Neural cell (in vitro differentiated cells): ENCODE results near the gene PSMD13. TPM values are rescaled to one million over a fixed set of nuclear protein-coding genes. Genes with fewer than 3 reads are reported as not detected.

ENCODE experiments used
- H2AFZ ChIP-seq: fragments of 200-600, 300-800 bp; sonication (generic), shearing (Covaris generic); 2 replicates; pipeline ENCODE4 v1.6.0; 2014; ENCODE audit warnings: low read depth, mild to moderate bottlenecking, antibody characterized with exemption, low read length, moderate library complexity
- H3F3A ChIP-seq: fragments of 200-600 bp; shearing (Covaris generic); 2 replicates; pipeline ENCODE4 v1.6.1; 2016; ENCODE audit warnings: mild to moderate bottlenecking, moderate library complexity, mixed read lengths, antibody characterized with exemption, low read length; ENCODE audit not compliant: insufficient read depth, poor library complexity, severe bottlenecking
- H3K27ac ChIP-seq: fragments of 200-600, 300-800 bp; sonication (generic), shearing (Covaris generic); 2 replicates; pipeline ENCODE4 v1.5.1; 2014; ENCODE audit warnings: mild to moderate bottlenecking, low read length, moderate library complexity
- H3K27me3 ChIP-seq: fragments of 300-800, 200-600 bp; sonication (generic), shearing (Covaris generic); 2 replicates; pipeline ENCODE4 v1.6.0; 2014; ENCODE audit warnings: mild to moderate bottlenecking, low read depth, low read length, moderate library complexity; ENCODE audit not compliant: insufficient read depth
- H3K36me3 ChIP-seq: fragments of 300-800, 200-600 bp; sonication (generic), shearing (Covaris generic); 2 replicates; pipeline ENCODE4 v1.5.1; 2014; ENCODE audit warnings: mild to moderate bottlenecking, antibody characterized with exemption, low read length, moderate library complexity; ENCODE audit not compliant: insufficient read depth
- H3K4me2 ChIP-seq: fragments of 300-800, 200-600 bp; sonication (generic), shearing (Covaris generic); 2 replicates; pipeline ENCODE4 v1.6.0; 2014; ENCODE audit warnings: mild to moderate bottlenecking, low read length
- H3K4me3 ChIP-seq: fragments of 300-800, 200-600 bp; sonication (generic), shearing (Covaris generic); 2 replicates; pipeline ENCODE4 v1.5.1; 2014; ENCODE audit warnings: mild to moderate bottlenecking, low read length, moderate library complexity
- H3K79me2 ChIP-seq: fragments of 200-600 bp; shearing (Covaris generic); replicated peaks from 2 replicates; pipeline ENCODE4 v1.6.0; 2014; ENCODE audit warnings: mild to moderate bottlenecking, low read length, moderate library complexity; ENCODE audit not compliant: insufficient read depth
- H3K9ac ChIP-seq: fragments of 300-800, 200-600 bp; sonication (generic), shearing (Covaris generic); 2 replicates; pipeline ENCODE4 v1.6.1; 2016; ENCODE audit warnings: mild to moderate bottlenecking, low read length, mixed read lengths
- H3K9me2 ChIP-seq: fragments of 200-600 bp; shearing (Covaris generic); 2 replicates; pipeline ENCODE4 v1.6.1; 2016; ENCODE audit warnings: mild to moderate bottlenecking, low read length, mixed read lengths; ENCODE audit not compliant: insufficient read depth
- H3K9me3 ChIP-seq: fragments of 200-600, 300-800 bp; sonication (generic), shearing (Covaris generic); 2 replicates; pipeline ENCODE4 v1.6.1; 2016; ENCODE audit warnings: mild to moderate bottlenecking, mixed run types, low read length, moderate library complexity, mixed read lengths
- H4K20me1 ChIP-seq: fragments of 200-600 bp; shearing (Covaris generic); 2 replicates; pipeline ENCODE4 v1.6.1; 2016; ENCODE audit warnings: mild to moderate bottlenecking, mixed run types; ENCODE audit not compliant: insufficient read depth
- EP300 ChIP-seq: fragments of 450-650 bp; conservative IDR thresholded peaks from 2 replicates; pipeline ENCODE4 v1.6.1; 2014; ENCODE audit warnings: antibody characterized with exemption, mild to moderate bottlenecking, moderate library complexity; ENCODE audit not compliant: poor library complexity, severe bottlenecking
- EZH2 ChIP-seq: fragments of 200-600, 300-800 bp; shearing (Covaris generic), sonication (generic); IDR thresholded peaks from 2 replicates; pipeline ENCODE4 v1.6.1; 2014; ENCODE audit warnings: antibody characterized with exemption, low read length, borderline replicate concordance, mild to moderate bottlenecking; ENCODE audit not compliant: insufficient read depth, poor library complexity, severe bottlenecking
- MXI1 ChIP-seq: fragments of 450-650 bp; conservative IDR thresholded peaks from 2 replicates; pipeline ENCODE4 v1.6.1; 2014; ENCODE audit warnings: antibody characterized with exemption, mild to moderate bottlenecking; ENCODE audit not compliant: poor library complexity, severe bottlenecking
- POLR2AphosphoS5 ChIP-seq: IDR thresholded peaks from 2 replicates; pipeline ENCODE4 v1.6.1; 2012
- RAD21 ChIP-seq: fragments of 450-650 bp; conservative IDR thresholded peaks from 2 replicates; pipeline ENCODE4 v1.6.1; 2014; ENCODE audit warnings: antibody characterized with exemption, mild to moderate bottlenecking, moderate library complexity
- SMC3 ChIP-seq: fragments of 450-650 bp; conservative IDR thresholded peaks from 2 replicates; pipeline ENCODE4 v1.6.1; 2014; ENCODE audit warnings: antibody characterized with exemption, mild to moderate bottlenecking, moderate library complexity; ENCODE audit not compliant: poor library complexity
- TAF1 ChIP-seq: IDR thresholded peaks from 2 replicates; pipeline ENCODE4 v1.6.1; 2012; ENCODE audit warnings: low read depth
- polyA plus RNA-seq: library from polyadenylated mRNA; depleted of rRNA; stranded (reverse); fragments of >200 nt; gene quantifications from 2 replicates; pipeline ENCODE4 v1.2.3, GENCODE V29; 2014
- TF ChIP-seq, protein P1 (sequence below): IDR thresholded peaks from 2 replicates; pipeline ENCODE4 v1.6.1; 2012; ENCODE audit warnings: borderline replicate concordance
- TF ChIP-seq, protein P2 (sequence below): fragments of 450-650 bp; IDR thresholded peaks from 2 replicates; pipeline ENCODE4 v1.5.1; 2014; ENCODE audit warnings: antibody characterized with exemption, mild to moderate bottlenecking, moderate library complexity; ENCODE audit not compliant: poor library complexity, severe bottlenecking

PSMD13 gene
- polyA plus RNA-seq, 1 donor from 2014 or later: 183 TPM

DNA sequence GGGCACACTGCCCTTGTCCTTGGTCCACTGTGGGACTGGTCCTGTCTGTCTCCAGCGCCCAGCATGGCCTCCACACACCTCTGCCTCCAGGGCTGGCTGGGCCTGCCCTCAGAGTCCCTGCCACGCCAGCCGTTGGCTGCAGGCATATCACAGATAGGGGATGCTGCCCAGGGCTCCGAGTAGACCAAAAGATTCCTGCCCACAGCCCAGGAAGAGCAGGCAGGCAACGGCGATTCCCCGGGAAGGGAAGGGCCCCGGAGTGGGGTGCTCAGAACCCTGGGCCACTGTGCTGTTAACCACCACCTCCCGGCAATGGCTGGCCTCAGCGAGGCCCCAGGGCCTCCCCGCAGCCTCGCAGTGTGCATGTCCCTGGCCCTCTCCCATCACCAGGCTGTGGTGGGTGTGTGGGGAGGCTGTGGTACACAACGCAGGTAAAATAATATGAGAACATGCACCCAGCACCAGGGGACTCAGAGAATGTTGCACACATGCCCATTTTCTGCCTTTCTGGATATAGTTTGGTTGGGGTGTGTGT is 60.3 kb downstream of the PSMD13 start:
- TF ChIP-seq EP300 (no peak), MXI1 (no peak), RAD21 (no peak), SMC3 (no peak), EZH2 (no peak), POLR2AphosphoS5 (no peak), TAF1 (no peak)
- TF ChIP-seq, protein P1, sequence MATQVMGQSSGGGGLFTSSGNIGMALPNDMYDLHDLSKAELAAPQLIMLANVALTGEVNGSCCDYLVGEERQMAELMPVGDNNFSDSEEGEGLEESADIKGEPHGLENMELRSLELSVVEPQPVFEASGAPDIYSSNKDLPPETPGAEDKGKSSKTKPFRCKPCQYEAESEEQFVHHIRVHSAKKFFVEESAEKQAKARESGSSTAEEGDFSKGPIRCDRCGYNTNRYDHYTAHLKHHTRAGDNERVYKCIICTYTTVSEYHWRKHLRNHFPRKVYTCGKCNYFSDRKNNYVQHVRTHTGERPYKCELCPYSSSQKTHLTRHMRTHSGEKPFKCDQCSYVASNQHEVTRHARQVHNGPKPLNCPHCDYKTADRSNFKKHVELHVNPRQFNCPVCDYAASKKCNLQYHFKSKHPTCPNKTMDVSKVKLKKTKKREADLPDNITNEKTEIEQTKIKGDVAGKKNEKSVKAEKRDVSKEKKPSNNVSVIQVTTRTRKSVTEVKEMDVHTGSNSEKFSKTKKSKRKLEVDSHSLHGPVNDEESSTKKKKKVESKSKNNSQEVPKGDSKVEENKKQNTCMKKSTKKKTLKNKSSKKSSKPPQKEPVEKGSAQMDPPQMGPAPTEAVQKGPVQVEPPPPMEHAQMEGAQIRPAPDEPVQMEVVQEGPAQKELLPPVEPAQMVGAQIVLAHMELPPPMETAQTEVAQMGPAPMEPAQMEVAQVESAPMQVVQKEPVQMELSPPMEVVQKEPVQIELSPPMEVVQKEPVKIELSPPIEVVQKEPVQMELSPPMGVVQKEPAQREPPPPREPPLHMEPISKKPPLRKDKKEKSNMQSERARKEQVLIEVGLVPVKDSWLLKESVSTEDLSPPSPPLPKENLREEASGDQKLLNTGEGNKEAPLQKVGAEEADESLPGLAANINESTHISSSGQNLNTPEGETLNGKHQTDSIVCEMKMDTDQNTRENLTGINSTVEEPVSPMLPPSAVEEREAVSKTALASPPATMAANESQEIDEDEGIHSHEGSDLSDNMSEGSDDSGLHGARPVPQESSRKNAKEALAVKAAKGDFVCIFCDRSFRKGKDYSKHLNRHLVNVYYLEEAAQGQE: no peak
- TF ChIP-seq, protein P2, sequence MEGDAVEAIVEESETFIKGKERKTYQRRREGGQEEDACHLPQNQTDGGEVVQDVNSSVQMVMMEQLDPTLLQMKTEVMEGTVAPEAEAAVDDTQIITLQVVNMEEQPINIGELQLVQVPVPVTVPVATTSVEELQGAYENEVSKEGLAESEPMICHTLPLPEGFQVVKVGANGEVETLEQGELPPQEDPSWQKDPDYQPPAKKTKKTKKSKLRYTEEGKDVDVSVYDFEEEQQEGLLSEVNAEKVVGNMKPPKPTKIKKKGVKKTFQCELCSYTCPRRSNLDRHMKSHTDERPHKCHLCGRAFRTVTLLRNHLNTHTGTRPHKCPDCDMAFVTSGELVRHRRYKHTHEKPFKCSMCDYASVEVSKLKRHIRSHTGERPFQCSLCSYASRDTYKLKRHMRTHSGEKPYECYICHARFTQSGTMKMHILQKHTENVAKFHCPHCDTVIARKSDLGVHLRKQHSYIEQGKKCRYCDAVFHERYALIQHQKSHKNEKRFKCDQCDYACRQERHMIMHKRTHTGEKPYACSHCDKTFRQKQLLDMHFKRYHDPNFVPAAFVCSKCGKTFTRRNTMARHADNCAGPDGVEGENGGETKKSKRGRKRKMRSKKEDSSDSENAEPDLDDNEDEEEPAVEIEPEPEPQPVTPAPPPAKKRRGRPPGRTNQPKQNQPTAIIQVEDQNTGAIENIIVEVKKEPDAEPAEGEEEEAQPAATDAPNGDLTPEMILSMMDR: no peak
- Histone ChIP-seq H3K79me2 (no peaks in the 10 kb centered on the region), H3K36me3 (no peaks in the 10 kb centered on the region), H3K27me3 (no peaks in the 10 kb centered on the region), H3F3A (no peaks in the 10 kb centered on the region), H3K9me3 (no peaks in the 10 kb centered on the region), H3K27ac (no peak overlapping the region), H3K9ac (no peak overlapping the region), H3K9me2 (no peaks in the 10 kb centered on the region), H4K20me1 (no peaks in the 10 kb centered on the region), H3K4me2 (no peak overlapping the region), H2AFZ (no peak overlapping the region), H3K4me3 (no peak overlapping the region)

DNA sequence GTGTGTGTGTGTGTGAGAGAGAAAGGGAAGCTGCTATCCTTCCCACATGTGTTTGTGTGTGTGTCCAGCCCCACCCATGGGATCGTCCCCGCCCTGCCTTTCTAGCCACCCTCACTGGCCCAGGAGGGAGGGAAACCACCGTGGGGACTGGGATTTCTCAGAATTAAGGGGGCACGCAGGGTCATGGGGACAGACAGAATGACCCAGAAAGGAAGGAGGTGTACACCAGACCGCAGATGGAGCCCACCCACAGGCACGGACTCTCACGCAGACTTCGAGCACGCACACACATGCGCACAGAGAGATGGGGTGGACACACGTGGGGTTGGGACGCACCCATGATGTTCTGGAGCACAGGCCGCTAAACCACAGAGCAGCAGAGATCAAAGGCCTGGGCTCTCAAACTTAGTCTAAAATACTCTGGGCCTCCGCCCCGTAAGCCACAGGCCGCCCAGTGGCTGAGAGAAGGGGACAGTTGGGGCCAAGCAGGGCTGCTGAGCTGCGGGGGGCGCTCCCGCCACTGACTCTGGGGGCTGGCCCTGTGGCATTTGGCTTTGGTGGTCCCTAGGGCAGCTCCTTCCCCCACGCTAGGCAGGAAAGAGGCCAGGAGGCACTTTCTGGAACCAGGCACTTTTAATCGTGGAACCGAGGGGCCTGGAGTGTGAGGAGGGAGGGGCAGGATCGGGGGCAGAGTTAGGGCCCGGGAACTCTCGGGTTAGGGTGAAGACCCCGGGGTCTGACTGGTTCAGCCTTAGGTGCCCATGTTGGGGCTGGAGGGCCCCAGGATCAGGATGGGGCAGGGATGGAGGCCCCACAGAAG is 61.0 kb downstream of the PSMD13 start:
- Histone ChIP-seq H3K36me3 (no peaks in the 10 kb centered on the region), H3K27ac (no peak overlapping the region), H3K4me2 (no peak overlapping the region), H3K9me3 (no peaks in the 10 kb centered on the region), H3K9ac (no peak overlapping the region), H2AFZ (no peak overlapping the region), H3K4me3 (no peak overlapping the region), H4K20me1 (no peaks in the 10 kb centered on the region), H3K79me2 (no peaks in the 10 kb centered on the region), H3K9me2 (no peaks in the 10 kb centered on the region), H3K27me3 (no peaks in the 10 kb centered on the region), H3F3A (no peaks in the 10 kb centered on the region)
- TF ChIP-seq, protein P2: no peak
- no peak for TF ChIP-seq EZH2
- TF ChIP-seq, protein P1: no peak
